ENCODE results near the gene PRTN3.
"Not testable (repeated sequence)": the region's sequence is repeated elsewhere in the genome, so short reads cannot be mapped to it uniquely, and the experiment has no call there.

Gene PRTN3

DNA sequence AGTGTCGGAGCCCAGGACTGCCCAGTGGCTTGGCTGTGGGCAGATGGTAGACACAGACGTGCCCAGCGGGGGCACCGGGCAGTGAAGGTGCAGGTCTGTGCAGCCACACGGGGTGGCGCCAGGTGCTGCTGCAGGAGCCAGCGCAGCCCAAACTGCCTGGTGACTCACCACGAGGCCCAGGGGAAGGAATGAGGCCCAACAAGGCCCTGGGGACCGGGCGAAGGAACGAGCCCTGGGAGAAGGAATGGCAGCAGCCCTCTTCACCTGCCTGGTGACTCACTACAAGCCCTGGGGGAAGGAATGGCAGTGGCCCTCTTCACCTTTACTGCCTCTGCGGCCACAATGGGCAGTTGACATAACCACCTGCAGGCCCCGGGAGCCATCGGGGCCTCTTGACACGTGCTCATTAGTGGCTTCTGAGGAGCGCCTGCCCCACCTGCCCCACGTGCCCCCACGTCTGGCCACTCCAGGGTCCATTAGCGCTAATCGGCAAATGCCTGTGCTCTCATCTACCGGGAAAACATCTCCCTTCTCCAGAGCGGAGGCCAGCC, 42.9 kb downstream of the PRTN3 start:
- no peak for DNase-seq (ENCODE audit: low spot score)

DNA sequence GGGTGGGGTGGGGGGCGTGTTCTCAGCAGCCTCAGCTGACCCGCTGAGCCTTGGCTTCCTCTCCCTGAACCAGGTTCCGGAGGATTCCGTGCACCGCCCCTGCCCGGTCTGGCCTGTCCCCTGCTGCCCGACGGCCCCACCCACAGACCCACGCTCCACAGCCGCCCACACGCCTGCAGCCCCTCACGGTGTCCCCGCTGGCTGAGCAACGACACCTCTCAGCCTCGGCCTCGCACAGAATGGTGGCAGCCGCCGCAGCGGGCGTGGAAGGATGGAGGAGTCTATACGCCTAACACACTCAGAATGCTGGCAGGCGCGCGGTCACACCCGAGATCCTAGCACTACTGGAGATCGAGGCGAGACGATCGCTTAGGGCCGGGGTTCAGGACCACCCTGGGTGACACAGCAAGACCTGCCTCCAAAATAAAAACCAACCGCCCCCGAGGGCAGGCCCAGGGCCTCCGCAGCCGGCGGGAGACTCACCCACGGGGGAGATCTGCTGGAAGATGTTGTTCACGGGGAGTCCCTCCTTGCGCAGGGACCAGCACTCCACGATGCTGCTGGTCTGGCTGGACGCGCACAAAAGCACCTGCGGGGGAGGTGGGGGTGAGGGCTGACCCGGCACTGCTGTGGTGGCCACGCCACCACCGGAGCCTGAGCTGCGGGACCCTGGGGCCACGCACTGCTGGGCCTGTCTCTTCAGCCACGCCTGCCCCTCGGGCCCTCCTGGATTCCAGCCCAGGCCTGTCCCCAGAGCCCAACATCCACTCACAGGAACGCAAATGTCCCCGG, 43.8 kb downstream of the PRTN3 start:
- no peak for DNase-seq (ENCODE audit: low spot score)

DNA sequence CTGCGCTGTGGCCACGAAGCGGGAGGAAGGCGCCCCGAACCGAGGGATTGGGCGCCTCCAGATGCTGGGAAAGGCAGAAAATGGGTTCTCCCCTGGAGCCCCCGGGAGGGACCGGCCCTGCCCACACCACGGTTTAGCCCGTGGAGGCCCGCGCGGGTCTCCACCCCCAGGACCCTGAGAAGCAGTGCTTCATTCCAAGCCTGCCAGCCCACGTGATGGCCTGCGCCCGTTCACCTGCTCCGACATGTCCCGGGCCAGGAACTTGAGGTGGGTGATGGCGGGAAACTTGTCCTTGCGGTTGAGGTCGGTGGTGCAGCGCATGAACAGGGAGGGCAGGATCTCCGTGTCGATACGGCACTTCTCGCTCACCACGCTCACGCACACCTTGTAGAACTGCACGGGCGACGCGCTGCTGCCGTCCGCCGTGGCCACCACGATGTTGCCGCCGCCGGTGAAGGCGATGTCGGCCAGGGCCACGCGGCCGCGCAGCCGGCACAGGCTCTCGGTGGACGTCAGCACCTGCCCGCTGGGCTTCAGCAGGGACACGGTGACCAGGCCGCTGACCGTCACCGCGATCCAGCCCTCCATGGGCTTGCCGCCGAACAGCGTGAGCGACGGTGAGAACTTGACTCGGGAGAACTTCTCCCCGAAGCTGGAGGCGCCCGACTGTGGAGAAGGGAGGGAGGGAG, 44.9 kb downstream of the PRTN3 start:
- no peak for DNase-seq (ENCODE audit: low spot score)

DNA sequence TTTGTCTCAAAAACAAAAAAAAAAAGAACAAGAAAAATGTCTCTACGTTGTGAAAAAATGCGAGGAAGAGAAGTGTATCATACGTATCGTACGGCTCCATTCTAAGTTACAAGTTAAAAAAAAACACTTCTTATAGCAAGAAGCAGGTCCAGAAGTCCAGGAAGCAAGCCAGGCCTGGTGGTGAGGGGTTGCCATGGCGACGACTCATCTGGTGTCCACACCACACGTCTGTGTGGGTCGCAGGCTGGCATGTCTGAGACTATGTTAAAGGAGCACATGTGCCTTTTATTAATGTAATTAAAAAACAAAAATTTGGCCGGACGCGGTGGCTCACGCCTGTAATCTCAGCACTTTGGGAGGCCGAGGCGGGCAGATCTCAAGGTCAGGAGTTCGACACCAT, 46.3 kb downstream of the PRTN3 start:
- no peak for DNase-seq (ENCODE audit: low spot score)

DNA sequence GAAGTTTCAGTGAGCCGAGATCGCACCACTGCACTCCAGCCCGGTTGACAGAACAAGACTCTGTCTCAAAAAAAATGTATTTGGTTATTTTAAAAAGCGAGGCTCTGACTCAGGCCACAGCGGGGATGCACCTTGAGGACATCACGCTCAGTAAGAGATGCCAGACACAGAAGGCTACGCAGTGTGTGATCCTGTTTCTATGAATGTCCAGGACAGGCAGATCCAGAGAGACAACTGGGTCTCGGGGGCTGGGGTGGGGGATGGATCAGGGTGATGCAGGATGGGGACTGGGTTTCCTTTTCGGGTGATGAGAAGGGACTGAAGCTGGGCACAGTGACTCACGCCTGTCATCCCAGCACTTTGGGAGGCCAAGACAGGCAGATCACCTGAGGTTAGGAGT, 46.8 kb downstream of the PRTN3 start:
- no peak for DNase-seq (ENCODE audit: low spot score)

DNA sequence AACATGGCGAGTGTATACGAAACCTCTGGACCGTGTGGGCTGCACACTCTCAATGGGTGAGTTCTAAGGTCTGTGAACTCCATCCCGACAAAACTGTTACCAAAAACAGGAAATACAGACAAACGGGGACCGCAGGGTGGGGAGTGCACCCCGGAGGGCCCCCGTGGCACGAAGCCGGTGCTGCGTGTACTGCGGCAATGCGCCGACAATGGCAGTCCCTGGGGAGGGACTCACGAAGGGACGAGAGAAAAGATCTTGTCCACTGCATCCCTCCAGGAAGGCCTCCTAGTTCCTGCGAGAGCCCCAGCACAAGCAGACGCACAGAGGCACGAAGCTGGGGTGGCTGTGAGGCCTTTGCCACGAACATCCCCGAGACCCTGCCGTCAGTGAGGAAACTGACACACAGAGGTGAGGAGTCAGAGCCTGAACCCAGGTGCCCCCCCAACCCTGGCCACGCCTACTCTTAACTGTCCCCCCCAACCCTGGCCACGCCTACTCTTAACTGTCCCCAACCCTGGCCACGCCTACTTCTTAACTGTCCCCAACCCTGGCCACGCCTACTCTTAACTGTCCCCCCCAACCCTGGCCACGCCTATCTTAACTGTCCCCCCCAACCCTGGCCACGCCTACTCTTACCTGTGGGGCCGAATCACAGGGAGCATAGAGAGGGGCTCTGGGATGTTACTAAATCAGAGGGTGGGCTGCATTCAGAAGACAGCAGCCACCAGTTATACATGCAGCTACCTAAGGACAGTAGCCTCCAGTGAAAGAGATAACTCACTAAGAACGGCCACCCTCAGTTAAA, 48.0 kb downstream of the PRTN3 start:
- no peak for DNase-seq (ENCODE audit: low spot score)

- no peak for DNase-seq (ENCODE audit: low spot score)
Measured at GRCh38 chr19:889662-890295, 49.0 kb downstream of the PRTN3 start.

DNA sequence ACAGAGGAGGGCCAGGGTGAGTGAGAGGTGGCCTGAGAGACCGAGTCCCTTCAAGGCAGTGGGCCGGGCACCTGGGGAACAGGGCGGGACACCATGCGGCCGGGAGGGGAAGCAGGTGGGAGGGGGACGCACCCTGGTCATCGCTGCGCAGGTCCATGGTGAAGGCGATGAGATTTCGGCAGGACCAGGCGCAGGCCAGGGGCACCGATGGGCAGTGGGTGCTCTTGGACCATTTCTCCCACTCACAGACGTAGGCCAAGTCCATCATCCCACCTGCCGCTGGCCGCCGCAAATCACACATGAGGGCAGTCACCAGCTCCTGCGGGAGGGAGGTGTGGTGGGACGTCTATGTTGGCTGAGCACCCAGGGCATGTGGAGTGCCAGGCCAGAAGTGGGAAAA, 50.0 kb downstream of the PRTN3 start:
- DNase-seq (ENCODE audit: low spot score) = no peak

GRCh38 chr19:891421-892200, 50.8 kb downstream of the PRTN3 start:
- DNase-seq (ENCODE audit: low spot score) = not testable (repeated sequence)

- no peak for DNase-seq (ENCODE audit: low spot score)
Measured at GRCh38 chr19:892243-892893, 51.6 kb downstream of the PRTN3 start.

- DNase-seq (ENCODE audit: low spot score) = peak; percentile 98
Measured at GRCh38 chr19:892894-893689, 52.3 kb downstream of the PRTN3 start, which contains the start of the genes MED16 and RNU6-9. Gene MED16, minus strand, starts transcription at chr19:893187. Its CDS starts 2,056 bp downstream, at chr19:891131. Gene RNU6-9, plus strand, starts transcription at chr19:893484.

GRCh38 chr19:896434-896833, 55.6 kb downstream of the PRTN3 start:
- DNase-seq (ENCODE audit: low spot score) = no peak

- no peak for DNase-seq (ENCODE audit: low spot score)
Measured at GRCh38 chr19:896999-897398, 56.2 kb downstream of the PRTN3 start.

- DNase-seq (ENCODE audit: low spot score) = no peak
Measured at GRCh38 chr19:897442-898039, 56.7 kb downstream of the PRTN3 start.

Data from D341Med (cell line).